ENCODE results near the gene HELLS. TPM values are rescaled to one million over a fixed set of nuclear protein-coding genes. Genes with fewer than 3 reads are reported as not detected.

The HELLS gene
- 8.3 TPM for total RNA-seq

GRCh38 chr10:94545391-94546048, at the start of gene HELLS:
Gene HELLS, plus strand, starts transcription at chr10:94545788. Its CDS starts 134 bp downstream, at chr10:94545922.
- Histone ChIP-seq H3K36me3 (no peaks in the 10 kb centered on the region), H3K27me3 (no peaks in the 10 kb centered on the region), H3K27ac (peak within 1 kb of the TSS; percentile 74), H3K4me3 (peak within 1 kb of the TSS; percentile 73 to 78), H3K9me3 (no peaks in the 10 kb centered on the region), H3K4me1 (peaks cover 16% of the 10 kb centered on the region)
- DNase-seq (ENCODE audit: extremely low spot score in 2 of 2) = peak in 1 of 2 donors; percentile 91
- TF ChIP-seq POLR2AphosphoS5 (IDR thresholded peaks at IDR 0.05; ENCODE audit: insufficient read depth in 1 of 2, low read depth in 1 of 2) (peak in 1 of 2 donors; percentile 52), POLR2A (IDR thresholded peaks at IDR 0.05) (no peak)
- intact Hi-C loops (cut with DNase I) = no loop called here

DNA sequence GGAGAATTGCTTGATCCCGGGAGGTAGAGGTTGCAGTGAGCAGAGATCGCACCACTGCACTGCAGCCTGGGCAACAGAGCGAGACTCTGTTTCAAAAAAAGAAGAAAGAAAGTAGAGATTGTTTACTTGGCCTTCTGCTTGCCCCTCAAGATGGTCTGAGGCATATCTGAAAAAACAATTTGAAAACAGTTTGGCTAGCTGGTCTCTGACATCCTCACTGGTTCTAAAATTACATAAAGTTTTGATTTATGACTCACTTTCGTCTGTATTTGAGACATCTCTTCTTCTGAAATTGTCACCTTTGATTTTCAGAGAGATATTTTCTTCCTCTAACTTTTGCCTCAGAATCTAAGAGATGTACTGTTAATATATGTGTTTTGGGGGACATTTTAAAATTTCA, 49.6 kb upstream of the HELLS start:
- DNase-seq (ENCODE audit: extremely low spot score in 2 of 2) = no peak
- no peak overlapping the region for H3K27ac ChIP-seq
- H3K4me1 ChIP-seq = no peaks in the 10 kb centered on the region
- H3K9me3 ChIP-seq = no peaks in the 10 kb centered on the region
- intact Hi-C loops (cut with DNase I) = no loop called here
- no peaks in the 10 kb centered on the region for H3K27me3 ChIP-seq
- no peaks in the 10 kb centered on the region for H3K36me3 ChIP-seq
- TF ChIP-seq, protein P1, sequence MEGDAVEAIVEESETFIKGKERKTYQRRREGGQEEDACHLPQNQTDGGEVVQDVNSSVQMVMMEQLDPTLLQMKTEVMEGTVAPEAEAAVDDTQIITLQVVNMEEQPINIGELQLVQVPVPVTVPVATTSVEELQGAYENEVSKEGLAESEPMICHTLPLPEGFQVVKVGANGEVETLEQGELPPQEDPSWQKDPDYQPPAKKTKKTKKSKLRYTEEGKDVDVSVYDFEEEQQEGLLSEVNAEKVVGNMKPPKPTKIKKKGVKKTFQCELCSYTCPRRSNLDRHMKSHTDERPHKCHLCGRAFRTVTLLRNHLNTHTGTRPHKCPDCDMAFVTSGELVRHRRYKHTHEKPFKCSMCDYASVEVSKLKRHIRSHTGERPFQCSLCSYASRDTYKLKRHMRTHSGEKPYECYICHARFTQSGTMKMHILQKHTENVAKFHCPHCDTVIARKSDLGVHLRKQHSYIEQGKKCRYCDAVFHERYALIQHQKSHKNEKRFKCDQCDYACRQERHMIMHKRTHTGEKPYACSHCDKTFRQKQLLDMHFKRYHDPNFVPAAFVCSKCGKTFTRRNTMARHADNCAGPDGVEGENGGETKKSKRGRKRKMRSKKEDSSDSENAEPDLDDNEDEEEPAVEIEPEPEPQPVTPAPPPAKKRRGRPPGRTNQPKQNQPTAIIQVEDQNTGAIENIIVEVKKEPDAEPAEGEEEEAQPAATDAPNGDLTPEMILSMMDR (IDR thresholded peaks at IDR 0.05) = no peak
- TF ChIP-seq POLR2A (IDR thresholded peaks at IDR 0.05) = no peak
- TF ChIP-seq POLR2AphosphoS5 (IDR thresholded peaks at IDR 0.05; ENCODE audit: insufficient read depth in 1 of 2, low read depth in 1 of 2) = no peak
- no peak overlapping the region for H3K4me3 ChIP-seq

- TF ChIP-seq, protein P1 (IDR thresholded peaks at IDR 0.05) = no peak
- TF ChIP-seq POLR2AphosphoS5 (IDR thresholded peaks at IDR 0.05; ENCODE audit: insufficient read depth in 1 of 2, low read depth in 1 of 2) (no peak), POLR2A (IDR thresholded peaks at IDR 0.05) (no peak)
- no peak for DNase-seq (ENCODE audit: extremely low spot score in 2 of 2)
- no peaks in the 10 kb centered on the region for H3K4me1 ChIP-seq
- peaks cover 0 to 4% of the 10 kb centered on the region in 2 donors for H3K36me3 ChIP-seq
- no peaks in the 10 kb centered on the region for H3K27me3 ChIP-seq
- H3K4me3 ChIP-seq = no peak overlapping the region
- intact Hi-C loops (cut with DNase I) = no loop called here
- no peak overlapping the region for H3K27ac ChIP-seq
- no peaks in the 10 kb centered on the region for H3K9me3 ChIP-seq
These were observed 48.9 kb upstream of the HELLS start for GRCh38 chr10:94496646-94497045.

DNA sequence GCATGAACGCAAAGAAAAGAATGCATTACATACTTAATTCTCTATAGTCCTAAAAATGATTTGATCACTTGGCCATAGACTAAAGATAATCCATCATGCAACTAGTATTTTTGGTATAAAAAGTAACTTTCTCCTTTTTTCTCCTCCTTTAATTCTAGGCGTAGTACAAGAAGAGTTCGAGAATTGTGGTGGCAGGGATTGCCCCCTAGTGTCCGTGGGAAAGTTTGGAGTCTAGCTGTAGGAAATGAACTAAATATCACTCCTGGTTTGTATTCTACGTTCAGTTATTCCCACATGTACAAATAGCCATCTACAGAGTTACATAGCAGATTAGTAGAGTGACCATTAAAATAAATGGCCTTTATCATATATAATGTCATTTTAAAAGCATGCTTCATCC, 45.5 kb upstream of the HELLS start:
- no peak overlapping the region for H3K4me3 ChIP-seq
- TF ChIP-seq POLR2AphosphoS5 (IDR thresholded peaks at IDR 0.05; ENCODE audit: insufficient read depth in 1 of 2, low read depth in 1 of 2) (no peak), POLR2A (IDR thresholded peaks at IDR 0.05) (no peak)
- TF ChIP-seq, protein P1 (IDR thresholded peaks at IDR 0.05) = no peak
- intact Hi-C loops (cut with DNase I) = no loop called here
- H3K27ac ChIP-seq = no peak overlapping the region
- H3K9me3 ChIP-seq = no peaks in the 10 kb centered on the region
- no peaks in the 10 kb centered on the region for H3K27me3 ChIP-seq
- no peaks in the 10 kb centered on the region for H3K4me1 ChIP-seq
- no peak for DNase-seq (ENCODE audit: extremely low spot score in 2 of 2)
- peaks cover 0 to 8% of the 10 kb centered on the region in 2 donors for H3K36me3 ChIP-seq

DNA sequence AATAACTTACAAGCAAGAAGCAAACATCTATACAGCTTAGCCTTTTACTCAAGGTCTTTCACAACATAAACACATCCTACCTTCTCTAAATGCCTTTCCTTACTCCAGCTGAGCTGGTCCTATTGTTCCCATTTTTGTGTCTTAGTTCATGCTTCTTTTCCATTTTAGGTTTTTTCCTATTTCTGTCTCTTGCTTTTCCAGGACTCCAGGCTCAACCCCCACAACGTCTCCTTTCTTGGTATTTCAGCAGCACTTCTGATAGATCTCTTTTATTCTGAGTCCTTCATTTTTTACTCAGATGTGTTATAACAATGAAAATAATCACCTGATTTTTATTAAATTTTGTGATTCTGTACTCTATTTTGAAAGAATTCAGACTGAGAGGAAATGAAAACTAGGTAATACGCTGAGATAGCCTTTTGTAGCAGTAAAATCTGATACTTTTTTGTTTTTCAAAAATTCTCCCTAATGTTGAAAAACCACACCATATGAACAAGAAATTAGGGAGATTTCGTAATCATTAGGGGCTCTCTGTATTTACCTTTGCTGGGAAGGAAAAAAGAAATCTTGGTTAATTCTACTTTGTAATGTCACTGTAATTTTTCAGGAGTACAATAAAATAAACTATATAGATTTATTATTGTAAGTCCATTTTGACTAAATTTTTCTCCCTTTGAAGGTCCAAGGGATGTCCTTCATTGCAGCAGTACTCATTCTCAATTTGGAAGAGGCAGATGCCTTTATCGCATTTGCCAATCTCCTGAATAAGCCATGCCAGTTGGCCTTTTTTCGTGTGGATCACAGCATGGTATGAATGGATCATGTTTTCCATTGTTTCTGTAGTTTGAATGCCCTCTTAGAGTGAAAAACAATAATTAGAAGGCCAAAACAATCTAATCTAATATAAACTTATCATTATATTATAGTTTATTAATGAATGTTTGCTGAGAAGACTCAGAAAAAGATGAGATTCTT, 24.0 kb upstream of the HELLS start:
- no peak overlapping the region for H3K4me3 ChIP-seq
- TF ChIP-seq POLR2A (IDR thresholded peaks at IDR 0.05) (no peak), POLR2AphosphoS5 (IDR thresholded peaks at IDR 0.05; ENCODE audit: insufficient read depth in 1 of 2, low read depth in 1 of 2) (no peak)
- TF ChIP-seq, protein P1 (IDR thresholded peaks at IDR 0.05) = no peak
- intact Hi-C loops (cut with DNase I) = no loop called here

More for the DNA sequence above, 24.0 kb upstream of the HELLS start:
- no peaks in the 10 kb centered on the region for H3K27me3 ChIP-seq
- H3K9me3 ChIP-seq = no peaks in the 10 kb centered on the region
- DNase-seq (ENCODE audit: extremely low spot score in 2 of 2) = no peak
- no peak overlapping the region for H3K27ac ChIP-seq
- no peaks in the 10 kb centered on the region for H3K4me1 ChIP-seq
- H3K36me3 ChIP-seq = peaks cover 0 to 12% of the 10 kb centered on the region in 2 donors

All from vagina (tissue), 2 donors.